Suppressor macrophage treated with lipopolysaccharide for 1 hour (primary cell): ENCODE data around the gene NDUFS7.

Source experiments
- DNase-seq, 3 donors: peaks; one replicate each; pipeline ENCODE4 v3.0.0-alpha.2; 2020 to 2022

The NDUFS7 gene

DNA sequence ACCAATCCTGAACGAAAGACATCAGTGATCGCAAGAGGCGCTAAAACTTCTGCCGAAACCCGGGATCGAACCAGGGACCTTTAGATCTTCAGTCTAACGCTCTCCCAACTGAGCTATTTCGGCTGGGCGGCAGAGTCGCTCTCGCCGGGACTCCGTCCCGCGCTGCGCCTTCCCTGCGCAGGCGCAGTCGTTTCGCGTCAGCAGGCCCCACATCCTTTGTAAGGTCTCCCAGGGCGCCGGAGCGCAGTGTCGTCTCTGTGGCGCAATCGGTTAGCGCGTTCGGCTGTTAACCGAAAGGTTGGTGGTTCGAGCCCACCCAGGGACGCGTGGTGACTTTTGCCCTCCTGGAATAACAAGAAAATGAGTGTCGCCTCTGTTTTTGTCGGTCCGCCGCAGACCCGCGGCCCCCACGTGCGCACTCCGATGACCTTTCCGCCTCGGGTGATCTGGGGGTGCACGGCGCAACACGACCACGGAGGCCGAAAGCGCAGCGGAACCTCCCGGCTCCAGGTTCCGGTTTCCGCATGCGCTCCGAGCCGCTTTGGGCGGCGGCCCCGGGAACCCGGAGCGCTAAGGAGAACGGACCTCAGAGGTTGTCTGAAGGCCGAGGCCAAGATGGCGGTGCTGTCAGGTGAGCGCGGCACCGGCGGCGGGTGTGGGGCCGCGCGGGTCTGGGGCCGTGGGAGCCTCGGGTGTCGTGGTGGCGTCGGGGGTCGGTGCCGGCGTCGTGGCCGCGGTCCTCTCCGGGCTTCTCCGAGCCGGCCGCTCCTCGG, at the start of gene NDUFS7:
Gene NDUFS7, plus strand, starts transcription at position 596 of the 773 bp plus-strand sequence. Its CDS starts 20 bp downstream, at position 616.
- peak; percentile 94 to 97 (median 96) for DNase-seq

DNA sequence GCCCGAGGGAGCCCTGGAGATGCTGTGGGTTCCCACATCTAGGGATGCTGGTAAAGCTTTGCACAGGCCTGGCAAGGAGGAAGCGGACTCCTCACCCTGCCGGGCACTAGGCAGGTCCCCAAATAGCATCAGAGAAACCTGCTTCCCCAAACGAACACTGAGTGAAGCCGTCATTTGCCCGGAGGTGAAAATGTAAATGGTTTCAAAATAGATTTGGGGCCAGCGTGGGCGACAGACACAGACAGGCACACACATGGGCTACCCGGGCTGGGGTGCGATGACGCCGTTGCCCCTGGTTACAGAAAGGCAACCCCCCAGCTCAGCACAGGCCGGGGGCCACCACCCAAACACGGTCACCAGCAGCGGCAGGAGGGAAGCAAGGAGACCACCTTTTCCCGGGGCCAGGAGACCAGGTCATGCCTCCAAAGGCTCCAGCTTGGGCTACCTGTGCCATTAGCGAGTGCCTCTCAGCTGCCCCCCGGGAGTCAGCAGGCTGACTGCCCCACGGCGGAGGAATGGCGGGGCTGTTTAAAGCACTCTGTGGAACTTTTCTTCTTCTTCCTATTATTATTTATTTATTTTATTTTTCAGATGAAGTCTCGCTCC, 47.5 kb upstream of the NDUFS7 start:
- no peak for DNase-seq

DNA sequence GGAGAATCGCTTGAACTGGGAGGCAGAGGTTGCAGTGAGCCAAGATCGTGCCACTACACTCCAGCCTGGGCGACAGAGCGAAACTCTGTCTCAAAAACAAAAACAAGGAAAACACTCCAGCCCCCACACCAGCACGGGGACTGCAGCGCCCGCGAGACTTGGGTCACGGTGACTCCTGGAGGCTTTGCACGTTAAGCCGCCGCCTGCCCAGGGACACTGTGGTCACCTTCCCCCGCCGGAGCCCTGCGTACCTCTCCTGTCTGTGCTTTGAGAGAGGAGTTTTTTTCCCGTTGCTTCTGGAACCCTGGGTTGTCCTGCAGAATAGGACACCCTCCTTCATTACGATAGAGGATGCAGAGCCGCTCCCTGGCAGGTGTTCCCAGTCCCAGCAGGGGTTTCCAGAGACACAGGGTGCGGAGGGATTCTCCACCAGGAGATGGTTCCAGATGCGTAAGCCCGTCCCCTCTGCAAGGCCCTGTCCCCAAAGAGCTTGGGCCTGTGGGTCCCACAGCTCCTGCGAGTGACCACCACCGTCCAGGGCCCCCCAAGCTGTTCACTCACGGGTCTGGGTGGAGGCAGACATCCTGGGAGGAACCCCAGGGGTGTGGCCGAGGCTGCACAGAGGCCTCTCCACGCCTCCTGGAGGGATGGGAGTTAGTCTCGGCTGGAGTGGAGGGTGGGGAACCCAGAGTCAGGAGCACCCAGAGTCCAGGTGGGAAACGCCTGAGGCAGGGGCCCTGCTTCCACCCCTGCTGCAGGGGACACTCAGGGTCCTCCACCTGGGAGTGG, 42.8 kb upstream of the NDUFS7 start:
- DNase-seq = no peak

DNA sequence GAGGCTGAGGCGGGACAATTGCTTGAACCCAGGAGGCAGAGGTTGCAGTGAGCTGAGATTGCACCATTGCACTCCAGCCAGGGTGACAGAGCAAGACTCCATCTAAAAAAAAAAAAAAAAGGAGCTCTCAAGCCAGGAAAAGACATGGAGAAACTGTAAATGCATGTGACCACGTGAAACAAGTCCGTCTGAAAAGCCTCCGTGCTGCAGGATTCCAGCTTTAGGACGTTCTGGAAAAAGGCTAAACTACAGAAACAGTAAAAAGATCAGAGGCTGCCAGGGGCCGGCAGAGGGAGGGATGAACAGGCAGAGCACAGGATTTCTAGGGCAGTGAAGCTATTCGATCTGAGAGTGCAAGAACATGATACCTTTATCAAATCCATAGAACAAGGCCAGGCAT, 40.7 kb upstream of the NDUFS7 start:
- DNase-seq = no peak

DNA sequence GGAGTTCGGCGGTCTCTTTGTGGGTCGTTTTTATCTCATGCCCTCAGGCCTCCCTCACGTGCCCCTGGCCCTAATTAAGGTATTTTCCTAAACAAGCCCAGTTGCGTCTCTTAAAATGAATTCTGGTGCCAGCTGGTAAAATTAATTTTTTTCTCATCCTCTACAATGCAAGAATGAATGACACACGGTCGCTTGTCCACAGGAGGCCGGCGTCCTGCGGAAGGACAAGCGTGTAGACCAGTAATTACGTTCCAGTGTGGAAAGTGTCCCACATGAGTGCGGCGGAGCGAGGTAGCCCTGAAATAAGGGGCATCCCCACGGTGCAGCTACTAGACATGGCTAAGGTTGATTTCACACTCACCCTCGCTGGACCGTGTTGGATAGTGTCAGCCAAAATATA, 34.5 kb upstream of the NDUFS7 start:
- no peak for DNase-seq

DNA sequence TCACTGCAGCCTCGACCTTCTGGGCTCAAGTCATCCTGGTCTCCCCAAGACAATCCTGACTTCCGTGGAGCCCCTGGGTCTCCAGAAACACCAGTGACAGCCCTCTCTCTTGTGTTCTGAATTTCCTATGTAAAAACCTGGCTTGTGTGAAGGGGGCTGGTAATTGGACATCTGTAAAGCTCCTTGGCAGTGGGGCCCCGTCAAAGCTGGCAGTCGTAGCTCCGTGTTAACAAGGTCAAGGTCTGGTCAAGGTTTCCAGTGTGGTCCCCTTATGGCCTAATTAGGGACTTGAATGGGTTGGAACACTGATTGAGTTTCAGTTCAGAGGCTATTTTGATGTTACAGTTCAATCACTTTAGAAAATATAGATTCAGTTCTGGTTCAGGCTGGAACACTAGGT, 32.8 kb upstream of the NDUFS7 start:
- DNase-seq = no peak

DNA sequence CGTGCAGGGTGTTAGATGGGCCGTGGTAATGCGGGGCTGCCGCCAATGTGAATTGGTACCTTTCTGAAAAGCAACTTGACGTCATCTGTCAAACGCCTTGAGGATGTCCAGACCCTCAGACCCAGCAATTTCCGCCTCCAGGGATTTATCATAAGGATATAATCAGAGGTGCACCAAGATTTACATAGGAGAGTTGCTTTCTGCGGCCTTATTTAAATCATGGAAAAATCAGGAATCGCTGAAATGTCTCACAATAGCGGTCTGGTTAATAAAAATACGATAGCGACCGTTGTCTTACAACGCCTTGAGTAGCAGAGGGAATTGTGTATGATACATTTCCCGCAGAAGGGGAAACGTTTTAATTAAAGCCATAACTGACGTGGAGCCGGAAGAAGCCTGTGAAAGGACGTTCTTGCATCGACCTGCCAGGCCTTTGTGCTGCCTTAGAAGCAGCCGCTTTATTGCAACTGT, 32.3 kb upstream of the NDUFS7 start:
- DNase-seq = no peak

DNA sequence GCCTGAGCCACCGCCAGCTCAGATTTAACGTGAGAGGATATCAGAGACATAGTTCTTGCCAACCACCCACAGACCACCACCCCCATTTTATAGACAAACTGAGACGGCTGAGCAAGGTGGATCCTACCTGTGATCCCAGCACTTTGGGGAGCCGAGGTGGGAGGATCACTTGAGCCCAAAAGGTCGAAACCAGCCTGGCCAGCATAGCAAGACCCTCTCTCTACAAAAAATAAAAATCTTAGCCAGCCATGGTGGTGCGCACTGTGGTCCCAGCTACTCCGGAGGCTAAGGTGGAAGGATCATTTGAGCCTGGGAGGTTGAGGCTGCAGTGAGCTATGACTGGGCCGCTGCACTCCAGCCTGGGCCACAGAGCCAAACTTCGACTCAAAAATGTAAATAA, 30.6 kb upstream of the NDUFS7 start:
- no peak for DNase-seq

DNA sequence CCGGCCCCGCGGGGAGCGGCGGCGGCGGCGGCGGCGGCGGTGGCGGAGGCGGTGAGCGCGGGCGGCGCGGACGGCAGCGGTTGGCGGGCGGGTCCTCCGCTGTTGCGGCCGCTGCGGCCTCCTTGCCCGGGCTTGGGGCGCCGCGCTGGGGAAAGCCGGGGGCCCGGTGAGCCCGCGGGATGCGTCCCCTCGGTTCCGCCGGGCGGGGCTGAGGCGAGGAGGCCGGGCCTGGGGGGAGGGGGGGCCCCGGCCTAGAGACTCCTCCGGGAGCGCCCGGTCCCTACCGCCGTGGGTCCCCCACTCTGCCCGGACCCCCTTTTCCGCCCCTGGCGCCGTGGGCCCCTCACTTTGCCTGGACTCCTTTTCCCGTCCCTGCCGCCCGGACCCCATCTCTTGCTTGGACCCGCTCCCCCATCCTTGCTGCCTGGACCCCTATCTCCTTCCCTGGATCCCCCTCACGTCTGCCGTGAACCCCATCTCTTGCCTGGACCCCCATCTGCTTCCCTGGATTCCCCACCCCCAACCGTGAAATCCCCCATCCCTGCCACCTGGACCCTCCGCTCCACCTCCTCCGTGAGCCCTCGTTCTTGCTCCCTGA, 28.6 kb upstream of the NDUFS7 start:
- DNase-seq = no peak

DNA sequence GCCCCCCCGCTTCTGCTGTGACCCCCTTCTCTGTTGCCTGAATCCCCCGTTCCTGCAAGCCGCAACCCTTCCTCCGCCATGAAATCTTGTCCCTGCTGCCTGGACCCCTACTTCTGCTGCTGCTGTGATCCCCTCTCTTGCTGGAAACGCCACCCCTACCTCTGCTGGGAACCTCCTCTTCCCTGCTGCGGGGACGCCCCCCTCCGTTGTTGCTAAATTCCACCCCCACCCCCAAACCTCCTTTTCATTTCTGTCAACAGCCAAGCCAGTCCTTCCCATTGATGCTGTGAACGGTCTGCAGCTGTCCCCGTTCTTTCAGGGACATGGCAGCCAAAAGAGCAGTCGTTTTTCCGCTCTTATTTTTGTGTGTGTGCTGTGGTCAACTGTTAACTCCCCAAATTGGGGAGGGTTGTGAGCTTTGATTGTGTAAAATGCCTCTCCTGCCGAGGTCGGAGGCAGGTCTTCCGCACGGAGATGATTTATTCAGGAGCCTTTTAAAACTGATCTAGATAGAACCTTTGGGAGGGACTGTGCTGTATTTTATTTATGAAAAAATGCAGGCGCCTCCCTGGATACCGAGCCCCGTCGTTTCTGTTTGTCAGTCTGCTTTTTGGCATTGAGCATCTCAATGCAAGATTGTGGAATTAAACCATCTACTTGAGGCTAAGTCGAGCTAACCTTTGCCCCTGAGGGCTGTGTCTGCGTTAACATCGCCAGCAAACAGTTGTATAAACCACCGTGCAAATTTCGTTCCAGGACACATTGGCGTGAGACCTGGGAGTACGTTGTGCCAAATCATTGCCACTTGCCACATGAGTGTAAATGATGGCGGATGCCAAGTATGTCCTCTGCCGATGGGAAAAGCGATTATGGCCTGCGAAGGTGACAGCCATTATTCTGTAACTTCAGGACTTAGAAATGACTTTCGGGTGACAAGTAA, 27.9 kb upstream of the NDUFS7 start:
- DNase-seq = peak in 2 of 3 donors; percentile 23 to 32

DNA sequence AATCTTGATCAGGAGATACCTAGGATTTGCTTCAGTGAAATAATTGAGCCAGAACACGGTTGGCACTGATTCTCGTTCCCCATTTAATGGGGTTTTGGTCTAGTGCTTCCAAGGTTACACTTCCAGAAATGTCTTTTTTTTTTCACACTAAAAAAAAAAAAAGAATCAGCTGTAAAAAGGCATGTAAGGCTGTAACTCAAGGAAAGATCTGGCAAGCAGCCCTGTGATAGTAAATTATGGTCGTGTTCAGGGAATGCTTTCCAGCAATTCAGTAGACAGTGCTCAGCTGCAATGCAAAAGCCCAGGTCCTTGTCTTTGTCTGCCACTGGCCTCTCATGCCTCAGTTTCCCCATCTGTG, 27.2 kb upstream of the NDUFS7 start:
- DNase-seq = no peak

DNA sequence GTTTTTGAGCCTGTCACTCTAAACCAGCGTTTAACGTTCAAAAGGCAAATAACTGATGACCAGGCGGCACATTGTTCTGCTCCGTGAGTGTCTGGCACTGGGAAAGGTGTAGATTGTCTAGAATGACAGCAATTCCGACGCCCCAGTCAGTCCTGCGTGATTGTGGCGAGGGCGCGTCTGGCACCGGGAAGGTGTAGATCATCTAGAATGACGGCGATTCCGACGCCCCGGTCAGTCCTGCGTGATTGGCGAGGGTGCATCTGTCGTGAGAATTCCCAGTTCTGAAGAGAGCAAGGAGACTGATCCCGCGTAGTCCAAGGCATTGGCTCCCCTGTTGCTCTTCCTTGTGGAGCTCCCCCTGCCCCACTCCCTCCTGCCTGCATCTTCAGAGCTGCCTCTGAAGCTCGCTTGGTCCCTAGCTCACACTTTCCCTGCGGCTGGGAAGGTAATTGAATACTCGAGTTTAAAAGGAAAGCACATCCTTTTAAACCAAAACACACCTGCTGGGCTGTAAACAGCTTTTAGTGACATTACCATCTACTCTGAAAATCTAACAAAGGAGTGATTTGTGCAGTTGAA, 26.1 kb upstream of the NDUFS7 start:
- DNase-seq = no peak

DNA sequence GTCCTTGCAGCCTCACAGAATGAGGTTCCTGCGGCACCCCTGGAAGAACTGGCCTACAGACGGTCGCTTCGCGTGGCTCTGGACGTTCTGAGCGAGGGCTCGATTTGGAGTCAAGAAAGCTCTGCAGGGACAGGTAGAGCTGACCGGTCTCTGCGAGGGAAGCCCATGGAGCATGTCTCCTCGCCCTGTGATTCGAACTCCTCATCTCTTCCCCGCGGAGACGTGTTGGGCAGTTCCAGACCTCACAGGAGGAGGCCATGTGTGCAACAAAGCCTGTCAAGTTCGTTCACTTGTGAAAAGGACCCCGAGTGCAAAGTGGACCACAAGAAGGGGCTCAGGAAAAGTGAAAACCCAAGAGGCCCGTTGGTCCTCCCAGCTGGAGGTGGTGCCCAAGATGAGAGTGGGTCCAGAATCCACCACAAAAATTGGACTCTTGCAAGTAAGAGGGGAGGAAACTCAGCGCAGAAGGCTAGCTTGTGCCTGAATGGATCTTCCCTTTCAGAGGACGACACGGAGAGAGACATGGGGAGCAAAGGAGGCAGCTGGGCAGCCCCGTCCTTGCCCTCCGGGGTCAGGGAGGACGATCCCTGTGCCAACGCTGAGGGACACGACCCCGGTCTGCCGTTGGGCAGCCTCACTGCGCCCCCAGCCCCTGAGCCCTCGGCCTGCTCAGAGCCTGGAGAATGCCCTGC, 23.4 kb upstream of the NDUFS7 start:
- DNase-seq = no peak

DNA sequence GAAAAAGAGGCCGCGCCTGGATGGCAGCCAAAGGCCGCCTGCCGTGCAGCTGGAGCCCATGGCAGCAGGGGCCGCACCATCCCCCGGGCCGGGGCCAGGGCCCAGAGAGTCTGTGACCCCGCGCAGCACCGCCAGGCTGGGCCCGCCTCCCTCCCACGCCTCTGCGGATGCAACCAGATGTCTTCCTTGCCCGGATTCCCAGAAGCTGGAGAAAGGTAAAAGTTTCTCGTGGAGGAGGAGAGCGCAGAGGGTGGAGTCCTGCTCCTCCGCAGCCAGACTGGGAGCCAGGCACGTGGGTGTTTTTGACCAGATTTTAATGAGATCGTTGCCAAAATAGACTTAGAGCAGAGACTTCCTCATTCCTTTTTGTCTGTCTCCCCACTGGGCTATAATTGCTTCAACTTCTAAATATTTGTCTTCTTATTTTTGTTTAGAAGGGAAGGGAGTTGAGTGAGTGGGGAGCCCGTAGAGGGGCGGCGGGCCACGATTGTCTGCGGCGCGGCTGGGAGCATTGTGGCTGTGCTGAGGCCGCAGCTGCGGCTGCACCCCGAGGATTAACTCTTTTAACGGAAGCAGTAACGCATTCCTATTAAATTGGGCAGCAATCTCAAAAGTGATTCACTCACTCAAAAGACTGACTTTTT, 22.8 kb upstream of the NDUFS7 start:
- peak in 2 of 3 donors; percentile 24 to 46 for DNase-seq

DNA sequence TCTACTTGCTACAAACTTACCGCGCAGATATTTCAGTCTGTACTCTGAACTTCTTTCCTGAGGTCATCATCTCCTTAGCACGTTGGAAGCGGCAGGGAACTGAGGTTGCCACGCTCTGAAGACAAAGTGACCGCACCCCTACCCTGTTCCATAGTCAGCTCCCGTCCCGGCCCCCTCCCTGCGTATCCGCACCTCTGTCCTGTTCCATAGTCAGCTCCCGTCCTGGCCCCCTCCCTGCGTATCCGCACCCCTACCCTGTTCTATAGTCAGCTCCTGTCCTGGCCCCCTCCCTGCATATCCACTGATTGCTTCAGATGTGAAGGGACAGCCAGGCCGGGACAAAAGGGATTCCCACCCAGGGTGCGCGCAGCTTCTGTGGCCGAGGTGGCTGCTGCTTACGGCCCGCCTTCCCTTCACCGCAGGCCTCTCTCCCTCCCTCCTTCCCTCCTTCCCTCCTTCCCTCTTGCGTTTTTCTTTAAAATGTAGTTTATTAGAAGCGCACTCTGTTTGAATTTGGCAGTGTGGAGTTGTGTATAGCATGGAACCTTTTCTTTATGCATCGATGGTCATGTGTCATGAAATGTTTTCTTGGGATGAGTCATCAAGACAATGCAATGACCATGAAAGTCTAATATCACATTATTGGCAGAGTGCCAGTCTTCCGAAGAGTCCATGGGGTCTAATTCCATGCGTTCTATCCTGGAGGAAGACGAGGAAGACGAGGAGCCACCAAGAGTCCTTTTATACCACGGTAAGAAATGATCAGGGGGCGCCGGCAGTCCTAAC, 21.9 kb upstream of the NDUFS7 start:
- DNase-seq = peak; percentile 39 to 61 (median 59)

DNA sequence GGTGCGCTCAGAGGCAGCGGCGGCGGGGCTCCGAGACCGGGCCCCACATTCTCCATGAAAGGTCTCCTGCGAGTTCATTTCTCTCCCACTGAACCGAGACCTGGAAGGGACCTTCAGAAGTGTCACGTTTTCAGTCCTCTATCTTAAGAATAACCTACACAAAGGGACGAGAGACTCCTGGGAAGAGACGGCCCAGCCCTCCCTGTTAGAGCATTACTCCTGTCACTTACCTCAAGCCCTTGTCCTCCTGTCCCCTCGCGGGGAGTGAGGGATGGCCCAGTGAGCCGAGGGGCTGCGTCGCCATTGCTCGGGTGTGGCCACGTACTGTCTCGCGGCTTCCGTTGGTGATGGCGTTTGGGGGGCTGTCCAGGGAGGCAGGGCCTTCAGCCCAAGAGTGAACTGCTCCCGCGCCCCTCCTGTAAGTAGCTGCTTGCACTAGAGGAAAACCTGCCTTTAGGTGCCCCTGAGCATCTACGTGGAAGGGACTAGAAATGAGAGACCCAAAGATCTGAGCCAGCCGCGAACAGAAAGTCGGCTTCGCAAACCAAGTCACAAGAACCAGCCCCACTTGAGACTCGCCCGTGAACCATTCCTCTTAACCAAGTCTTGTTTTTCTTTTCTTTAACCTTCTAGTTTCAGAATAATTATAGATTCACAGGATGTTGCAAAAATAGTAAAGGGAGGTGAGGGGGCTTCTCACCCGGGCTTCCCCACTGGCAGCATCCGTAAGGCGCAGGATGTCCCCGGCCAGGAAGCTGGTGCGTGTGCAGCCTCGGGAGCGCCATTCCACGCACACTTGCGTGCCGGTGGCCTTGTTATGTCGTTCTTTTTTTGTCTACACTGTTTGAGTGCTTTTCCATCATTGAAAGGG, 21.1 kb upstream of the NDUFS7 start:
- DNase-seq = no peak

DNA sequence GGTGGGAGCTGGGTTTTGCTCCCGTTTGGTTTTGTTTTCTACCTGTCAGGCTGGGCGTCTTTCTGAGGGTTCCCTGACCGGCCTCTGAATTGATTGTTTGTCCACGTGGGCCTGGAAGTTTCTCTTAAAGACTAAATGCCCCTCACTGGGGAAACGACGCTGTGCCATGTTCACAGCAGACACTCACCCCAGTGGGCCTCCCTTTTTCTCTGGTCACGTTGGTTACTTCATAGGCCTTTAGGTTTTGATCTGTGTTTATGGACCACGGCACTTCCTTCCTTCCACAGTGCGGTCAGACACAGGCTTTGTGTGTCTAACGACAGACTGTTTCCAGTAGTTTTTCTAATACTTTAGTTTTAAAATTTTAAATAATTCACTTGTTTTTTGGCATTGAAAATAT, 20.1 kb upstream of the NDUFS7 start:
- DNase-seq = peak; percentile 32 to 44 (median 38)

DNA sequence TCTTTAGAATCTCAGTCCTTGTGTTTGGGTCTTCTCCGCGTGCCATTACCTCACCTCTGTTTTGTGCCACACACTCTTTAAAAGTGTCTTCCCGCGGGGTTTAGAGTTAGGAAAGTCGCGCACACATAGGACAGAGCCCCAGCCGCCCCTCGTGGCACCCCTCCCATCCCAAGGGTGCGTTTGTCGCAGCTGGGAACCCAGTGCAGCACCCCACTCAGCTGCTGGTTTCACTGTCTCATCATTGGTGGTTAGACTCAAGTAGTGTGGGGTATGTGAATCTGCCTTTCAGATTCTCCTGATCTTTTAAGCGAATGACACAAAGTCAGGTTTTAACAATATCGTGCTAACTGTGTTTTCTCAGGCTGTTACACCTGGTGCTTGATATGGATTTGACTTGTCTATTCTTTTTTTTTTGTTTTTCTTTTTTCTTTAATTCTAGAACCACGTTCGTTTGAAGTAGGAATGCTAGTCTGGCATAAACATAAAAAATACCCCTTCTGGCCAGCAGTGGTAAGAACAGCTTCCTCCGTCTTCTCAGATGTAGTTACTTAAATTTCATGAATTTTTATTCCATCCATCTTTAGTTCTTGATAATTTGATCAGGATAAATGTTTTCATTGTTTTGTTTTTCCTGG, 19.5 kb upstream of the NDUFS7 start:
- peak in 2 of 3 donors; percentile 14 to 26 for DNase-seq
